ENCODE measurements around the gene DKC1. TPM values are rescaled to one million over a fixed set of nuclear protein-coding genes. Genes with fewer than 3 reads are reported as not detected.

The DKC1 gene
- total and polyA plus RNA-seq, 4 donors, result 24.5 to 39.6 (median 33.2) TPM

GRCh38 chrX:154774622-154775021 lies 12.0 kb downstream of the DKC1 start:
- no peak for TF ChIP-seq CTCF (IDR thresholded peaks at IDR 0.05; ENCODE audit: control extremely low read depth, extremely low read depth)
- H3K9me3 ChIP-seq (ENCODE audit: control insufficient read depth in 4 of 4, insufficient read depth in 3 of 4, low read length in 3 of 4), result peaks cover 0 to 11% (median 0%) of the 10 kb centered on the region in 4 donors
- DNase-seq, result no peak
- WGBS, 2 donors, result 74 to 97% methylated on average over 4 to 5 of the region's 5 CpGs
- H3K27me3 ChIP-seq (ENCODE audit: control insufficient read depth in 3 of 3, insufficient read depth in 3 of 3, low read length in 2 of 3), result no peaks in the 10 kb centered on the region
- H3K27ac ChIP-seq (ENCODE audit: low read depth in 1 of 2, low read length in 1 of 2), result no peak overlapping the region
- no peaks in the 10 kb centered on the region for H3K4me1 ChIP-seq (ENCODE audit: control insufficient read depth in 5 of 5, insufficient read depth in 5 of 5, low read length in 5 of 5)
- H3K36me3 ChIP-seq (ENCODE audit: control insufficient read depth in 4 of 4, insufficient read depth in 4 of 4, low read length in 4 of 4), result peaks cover 9 to 26% (median 19%) of the 10 kb centered on the region in 4 donors
- H3K4me3 ChIP-seq, result no peak overlapping the region
- ATAC-seq (ENCODE audit: insufficient read depth, low FRiP score), result no peak
- no peak overlapping the region for H3K9ac ChIP-seq (ENCODE audit: insufficient read depth in 1 of 2, low read length in 2 of 2)

- Histone ChIP-seq H3K9me3 (ENCODE audit: control insufficient read depth in 4 of 4, insufficient read depth in 3 of 4, low read length in 3 of 4) (peaks cover 0 to 11% (median 0%) of the 10 kb centered on the region in 4 donors), H3K4me1 (ENCODE audit: control insufficient read depth in 5 of 5, insufficient read depth in 5 of 5, low read length in 5 of 5) (no peaks in the 10 kb centered on the region), H3K36me3 (ENCODE audit: control insufficient read depth in 4 of 4, insufficient read depth in 4 of 4, low read length in 4 of 4) (peaks cover 6 to 20% (median 17%) of the 10 kb centered on the region in 4 donors), H3K9ac (ENCODE audit: insufficient read depth in 1 of 2, low read length in 2 of 2) (no peak overlapping the region), H3K27ac (ENCODE audit: low read depth in 1 of 2, low read length in 1 of 2) (no peak overlapping the region), H3K4me3 (no peak overlapping the region), H3K27me3 (ENCODE audit: control insufficient read depth in 3 of 3, insufficient read depth in 3 of 3, low read length in 2 of 3) (no peaks in the 10 kb centered on the region)
- no peak for TF ChIP-seq CTCF (IDR thresholded peaks at IDR 0.05; ENCODE audit: control extremely low read depth, extremely low read depth)
- DNase-seq (no peak), ATAC-seq (ENCODE audit: insufficient read depth, low FRiP score) (peak; percentile 41)
- WGBS, 2 donors, result 74 to 83% methylated on average over 13 to 15 of the region's 15 CpGs
Observed at GRCh38 chrX:154775419-154776349, 13.0 kb downstream of the DKC1 start.

- TF ChIP-seq CTCF (IDR thresholded peaks at IDR 0.05; ENCODE audit: control extremely low read depth, extremely low read depth), result no peak
Observed at GRCh38 chrX:154776753-154777152, 14.1 kb downstream of the DKC1 start.

More at GRCh38 chrX:154776753-154777152, 14.1 kb downstream of the DKC1 start:
- H3K4me1 ChIP-seq (ENCODE audit: control insufficient read depth in 5 of 5, insufficient read depth in 5 of 5, low read length in 5 of 5), result no peaks in the 10 kb centered on the region
- H3K4me3 ChIP-seq, result no peak overlapping the region
- H3K9ac ChIP-seq (ENCODE audit: insufficient read depth in 1 of 2, low read length in 2 of 2), result no peak overlapping the region
- no peak overlapping the region for H3K27ac ChIP-seq (ENCODE audit: low read depth in 1 of 2, low read length in 1 of 2)
- H3K27me3 ChIP-seq (ENCODE audit: control insufficient read depth in 3 of 3, insufficient read depth in 3 of 3, low read length in 2 of 3), result no peaks in the 10 kb centered on the region
- H3K9me3 ChIP-seq (ENCODE audit: control insufficient read depth in 4 of 4, insufficient read depth in 3 of 4, low read length in 3 of 4), result peaks cover 0 to 11% (median 0%) of the 10 kb centered on the region in 4 donors
- no peak for DNase-seq
- 89 to 90% methylated on average over 2 of the region's 2 CpGs for WGBS, 2 donors
- no peak for ATAC-seq (ENCODE audit: insufficient read depth, low FRiP score)
- H3K36me3 ChIP-seq (ENCODE audit: control insufficient read depth in 4 of 4, insufficient read depth in 4 of 4, low read length in 4 of 4), result peaks cover 6 to 23% (median 16%) of the 10 kb centered on the region in 4 donors

Data from lung (tissue), 12 donors.